K562 (cell line): ENCODE data around the gene PHOX2A. TPM values are rescaled to one million over a fixed set of nuclear protein-coding genes. Genes with fewer than 3 reads are reported as not detected.
A peak's percentile ranks its signal among the peaks of the same experiment; 100 is the strongest.

Source experiments
- ARID3B ChIP-seq: fragments of 250-450 bp; sonication (Bioruptor Pico); IDR thresholded peaks from 2 replicates; pipeline ENCODE4 v1.4.0; 2020; ENCODE audit warnings: borderline replicate concordance
- ELF1 ChIP-seq: fragments of 200-800 bp; sonication (Bioruptor generic); IDR thresholded peaks from 2 replicates; pipeline ENCODE4 v1.6.1; 2016; ENCODE audit warnings: missing genetic modification characterization, missing compliant biosample characterization
- HNRNPLL ChIP-seq: fragments of 200-400 bp; formaldehyde crosslinking; IDR thresholded peaks from 2 replicates; pipeline ENCODE4 v1.6.1; 2017; ENCODE audit warnings: low read length, low read depth, mild to moderate bottlenecking; ENCODE audit not compliant: poor library complexity, severe bottlenecking
- JUNB ChIP-seq: fragments of 450-650 bp; formaldehyde crosslinking; conservative IDR thresholded peaks from 2 replicates; pipeline ENCODE4 v1.4.0; 2020; ENCODE audit warnings: mild to moderate bottlenecking
- MCM7 ChIP-seq, 2 experiments: fragments of 450-650 bp; IDR thresholded peaks; 2 replicates each; pipeline ENCODE4 v1.6.1; 2016 to 2018
- NFE2 ChIP-seq: IDR thresholded peaks from 2 replicates; pipeline ENCODE4 v1.6.1; 2014; ENCODE audit warnings: antibody characterized with exemption, low read depth
- NR2C2 ChIP-seq, 2 experiments: fragments of 200-800 bp in 1 of 2; sonication (Bioruptor generic) in 1 of 2; sonication (generic) in 1 of 2; formaldehyde crosslinking in 1 of 2; IDR thresholded peaks; 2 replicates each; pipeline versions ENCODE4 v1.6.1 to v1.8.0; 2016 to 2022; ENCODE audit warnings: mild to moderate bottlenecking in 1 of 2, missing compliant biosample characterization in 1 of 2, missing genetic modification characterization in 1 of 2, missing genetic modification reagents in 1 of 2
- NUFIP1 ChIP-seq: fragments of 450-650 bp; IDR thresholded peaks from 2 replicates; pipeline ENCODE4 v1.6.1; 2018; ENCODE audit not compliant: partially characterized antibody
- POLR3G ChIP-seq: IDR thresholded peaks from 2 replicates; pipeline ENCODE4 v1.6.1; 2011; ENCODE audit not compliant: insufficient read length, insufficient replicate concordance; ENCODE audit errors: extremely low read depth
- PPARD ChIP-seq: fragments of 250-450 bp; sonication (Bioruptor Pico); IDR thresholded peaks from 2 replicates; pipeline ENCODE4 v1.8.0; 2022; ENCODE audit warnings: inconsistent platforms, mild to moderate bottlenecking, moderate library complexity
- RCOR1 ChIP-seq, 2 experiments: IDR thresholded peaks; 2 replicates each; pipeline ENCODE4 v1.6.1; 2012; ENCODE audit warnings: low read depth in 2 of 2, low read length in 2 of 2, borderline replicate concordance in 1 of 2, improper control_type of control experiment in 1 of 2
- RNF2 ChIP-seq: sonication (generic); IDR thresholded peaks from 2 replicates; pipeline ENCODE4 v1.6.1; 2016
- SMARCE1 ChIP-seq: fragments of 450-650 bp; IDR thresholded peaks from 2 replicates; pipeline ENCODE4 v1.7.1; 2016; ENCODE audit warnings: mild to moderate bottlenecking
- TAL1 ChIP-seq: fragments of 450-650 bp; IDR thresholded peaks from 2 replicates; pipeline ENCODE4 v1.6.1; 2016; ENCODE audit warnings: mild to moderate bottlenecking
- THRAP3 ChIP-seq: fragments of 450-650 bp; IDR thresholded peaks from 2 replicates; pipeline ENCODE4 v1.6.1; 2016; ENCODE audit warnings: mild to moderate bottlenecking, inconsistent platforms, borderline replicate concordance
- XRCC4 ChIP-seq: IDR thresholded peaks from one replicate; pipeline ENCODE4 v1.6.1; 2011; ENCODE audit not compliant: insufficient read depth, insufficient read length; ENCODE audit errors: extremely low read depth
- ZBTB40 ChIP-seq, 2 experiments: fragments of 450-650 bp in 1 of 2; sonication (generic) in 1 of 2; formaldehyde crosslinking in 1 of 2; IDR thresholded peaks; 2 replicates each; pipeline versions ENCODE4 v1.7.1 to v1.9.0; 2016 to 2022; ENCODE audit warnings: inconsistent platforms in 1 of 2, mild to moderate bottlenecking in 1 of 2, missing genetic modification reagents in 1 of 2
- ZNF124 ChIP-seq: sonication (generic); formaldehyde crosslinking; IDR thresholded peaks from 2 replicates; pipeline ENCODE4 v1.8.1; 2022; ENCODE audit warnings: missing genetic modification reagents
- ZNF134 ChIP-seq: fragments of 250-450 bp; sonication (Bioruptor Pico); conservative IDR thresholded peaks from 2 replicates; pipeline ENCODE4 v1.4.0; 2020
- ZNF311 ChIP-seq: fragments of 250-450 bp; sonication (Bioruptor Pico); IDR thresholded peaks from 2 replicates; pipeline ENCODE4 v1.4.0; 2020; ENCODE audit warnings: mild to moderate bottlenecking, moderate library complexity
- polyA plus RNA-seq, 8 experiments: library from polyadenylated mRNA; depleted of rRNA in 4 of 8; stranded (reverse) in 5 of 8; unstranded in 3 of 8; fragments of >200 nt; fragmentation: Nextera tagmentation in 2 of 8; fragmentation: Illumina TruSeq in 1 of 8; extraction: Ambion mirVana in 2 of 8; extraction: Trizol in 1 of 8; gene quantifications; 2 replicates each; pipeline versions ENCODE4 v1.2.1 to v1.2.3, GENCODE V29; 2011 to 2014; ENCODE audit warnings: inconsistent platforms in 1 of 8, missing spikeins in 1 of 8
- total RNA-seq, 7 experiments: library from RNA; depleted of rRNA in 6 of 7; stranded (reverse); fragments of >200 nt in 6 of 7; fragmentation: Illumina TruSeq in 2 of 7; extraction: Trizol in 2 of 7; gene quantifications; 2 replicates each; pipeline versions ENCODE4 v1.2.1 to v1.2.3, GENCODE V29; 2011 to 2021; ENCODE audit warnings: low replicate concordance in 1 of 7

Gene PHOX2A
- total and polyA plus RNA-seq, 9 of the 15 experiments (the other 6 are each of a cell fraction or from before 2014, with no cell fraction given), result not detected

GRCh38 chr11:72263361-72263760 lies 19.4 kb upstream of the PHOX2A start (continued):
- no peak for TF ChIP-seq ZBTB40 (IDR thresholded peaks at IDR 0.05)
- no peak for TF ChIP-seq ZBTB40 (CRISPR knock-in tag; IDR thresholded peaks at IDR 0.05)
- peak; percentile 65; the same call in 1 of the 2 replicates for TF ChIP-seq SMARCE1
- TF ChIP-seq ZNF134 (CRISPR knock-in tag), result no peak
- TF ChIP-seq THRAP3, result no peak
- TF ChIP-seq POLR3G, result no peak
- no peak for TF ChIP-seq NUFIP1
- no peak for TF ChIP-seq RNF2
- no peak for TF ChIP-seq JUNB
- no peak for TF ChIP-seq NR2C2 (CRISPR knock-in tag; IDR thresholded peaks at IDR 0.05)
- no peak for TF ChIP-seq NR2C2 (tag; IDR thresholded peaks at IDR 0.05)
- TF ChIP-seq RCOR1 (IDR thresholded peaks at IDR 0.05; ENCODE audit: borderline replicate concordance in 1 of 2, low read depth in 2 of 2, low read length in 2 of 2), result peak in 1 of 2 experiments; percentile 44; a peak in 1 of 4 replicates
- no peak for TF ChIP-seq ZNF124 (CRISPR knock-in tag)
- TF ChIP-seq TAL1, result peak; percentile 62; the same call in 1 of the 2 replicates
- no peak for TF ChIP-seq MCM7 (IDR thresholded peaks at IDR 0.05)
- TF ChIP-seq ARID3B (CRISPR knock-in tag), result no peak
- no peak for TF ChIP-seq PPARD (CRISPR knock-in tag)
- TF ChIP-seq ELF1, result no peak
- peak; percentile 79 for TF ChIP-seq NFE2
- no peak for TF ChIP-seq XRCC4
- no peak for TF ChIP-seq HNRNPLL
- no peak for TF ChIP-seq ZNF311 (CRISPR knock-in tag)
